Measurements from ENCODE around the gene KLHL7. TPM values are rescaled to one million over a fixed set of nuclear protein-coding genes. Genes with fewer than 3 reads are reported as not detected.
"Not testable (repeated sequence)": the region's sequence is repeated elsewhere in the genome, so short reads cannot be mapped to it uniquely, and the experiment has no call there.

Gene KLHL7
- total and polyA plus RNA-seq, 4 donors: 5.4 to 14.1 (median 9.9) TPM

DNA sequence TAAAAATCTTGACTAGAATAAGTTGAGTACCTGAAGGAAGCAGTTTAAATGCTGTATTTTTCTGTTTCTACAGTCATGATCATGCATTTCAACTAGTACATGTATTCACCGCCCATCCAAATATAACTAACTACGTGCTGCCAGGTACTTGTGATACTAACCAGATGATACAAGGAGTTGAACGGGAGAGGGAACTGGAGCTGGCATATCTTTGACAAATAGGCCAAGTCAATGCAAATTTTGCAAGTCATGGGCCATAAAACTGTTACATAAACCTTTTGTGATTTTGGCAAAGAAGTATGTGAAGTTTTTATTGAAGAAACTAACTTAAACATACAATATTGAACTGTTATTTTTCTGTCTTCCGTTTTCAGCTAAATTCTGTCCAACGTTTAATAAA is 90.7 kb downstream of the KLHL7 start:
- WGBS: 70% methylated on average over 5 of the region's 5 CpGs
- TF ChIP-seq EGR1 (IDR thresholded peaks at IDR 0.05; ENCODE audit: low read depth in 2 of 2): no peak
- TF ChIP-seq, protein P1, sequence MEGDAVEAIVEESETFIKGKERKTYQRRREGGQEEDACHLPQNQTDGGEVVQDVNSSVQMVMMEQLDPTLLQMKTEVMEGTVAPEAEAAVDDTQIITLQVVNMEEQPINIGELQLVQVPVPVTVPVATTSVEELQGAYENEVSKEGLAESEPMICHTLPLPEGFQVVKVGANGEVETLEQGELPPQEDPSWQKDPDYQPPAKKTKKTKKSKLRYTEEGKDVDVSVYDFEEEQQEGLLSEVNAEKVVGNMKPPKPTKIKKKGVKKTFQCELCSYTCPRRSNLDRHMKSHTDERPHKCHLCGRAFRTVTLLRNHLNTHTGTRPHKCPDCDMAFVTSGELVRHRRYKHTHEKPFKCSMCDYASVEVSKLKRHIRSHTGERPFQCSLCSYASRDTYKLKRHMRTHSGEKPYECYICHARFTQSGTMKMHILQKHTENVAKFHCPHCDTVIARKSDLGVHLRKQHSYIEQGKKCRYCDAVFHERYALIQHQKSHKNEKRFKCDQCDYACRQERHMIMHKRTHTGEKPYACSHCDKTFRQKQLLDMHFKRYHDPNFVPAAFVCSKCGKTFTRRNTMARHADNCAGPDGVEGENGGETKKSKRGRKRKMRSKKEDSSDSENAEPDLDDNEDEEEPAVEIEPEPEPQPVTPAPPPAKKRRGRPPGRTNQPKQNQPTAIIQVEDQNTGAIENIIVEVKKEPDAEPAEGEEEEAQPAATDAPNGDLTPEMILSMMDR (IDR thresholded peaks at IDR 0.05; ENCODE audit: low read depth, low read length, missing input control): no peak

DNA sequence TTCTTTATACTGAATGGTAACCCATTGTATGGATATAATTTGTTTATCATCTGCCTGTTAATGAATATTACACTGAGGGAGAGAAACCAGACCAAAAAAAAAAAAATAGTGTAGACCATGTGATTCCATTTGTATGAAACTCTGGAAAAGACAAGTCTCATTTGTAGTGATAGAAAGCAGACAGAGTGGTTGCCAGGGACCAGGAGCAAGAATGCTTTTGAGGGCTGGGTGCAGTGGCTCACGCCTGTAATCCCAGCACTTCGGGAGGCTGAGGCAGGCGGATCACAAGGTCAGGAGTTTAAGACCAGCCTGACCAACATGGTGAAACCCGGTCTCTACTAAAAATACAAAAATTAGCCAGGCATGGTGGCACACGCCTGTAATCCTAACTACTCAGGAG is 92.2 kb downstream of the KLHL7 start:
- not testable (repeated sequence) for H3K27ac ChIP-seq (ENCODE audit: low read depth in 1 of 2, low read length in 2 of 2); H3K4me1 ChIP-seq (ENCODE audit: control insufficient read depth in 4 of 4, insufficient read depth in 4 of 4, low read length in 3 of 4); DNase-seq (ENCODE audit: low spot score); H3K27me3 ChIP-seq (ENCODE audit: control insufficient read depth in 4 of 4, insufficient read depth in 4 of 4, low read length in 3 of 4); H3K4me3 ChIP-seq (ENCODE audit: low read depth in 1 of 3, low read length in 3 of 3); H3K9me3 ChIP-seq (ENCODE audit: control insufficient read depth in 4 of 4, low read length in 3 of 4); H3K9ac ChIP-seq (ENCODE audit: low read depth in 1 of 2, low read length in 2 of 2)
- WGBS: 96% methylated on average over 5 of the region's 5 CpGs
- peaks cover 8 to 28% (median 24%) of the 10 kb centered on the region in 4 donors for H3K36me3 ChIP-seq (ENCODE audit: control insufficient read depth in 4 of 4, insufficient read depth in 3 of 4, low read depth in 1 of 4, low read length in 3 of 4)

More for the DNA sequence above, 90.7 kb downstream of the KLHL7 start:
- Histone ChIP-seq H3K9me3 (ENCODE audit: control insufficient read depth in 4 of 4, low read length in 3 of 4) (no peaks in the 10 kb centered on the region), H3K27me3 (ENCODE audit: control insufficient read depth in 4 of 4, insufficient read depth in 4 of 4, low read length in 3 of 4) (no peaks in the 10 kb centered on the region), H3K36me3 (ENCODE audit: control insufficient read depth in 4 of 4, insufficient read depth in 3 of 4, low read depth in 1 of 4, low read length in 3 of 4) (peaks cover 9 to 34% (median 25%) of the 10 kb centered on the region in 4 donors), H3K4me3 (ENCODE audit: low read depth in 1 of 3, low read length in 3 of 3) (no peak overlapping the region), H3K9ac (ENCODE audit: low read depth in 1 of 2, low read length in 2 of 2) (no peak overlapping the region), H3K4me1 (ENCODE audit: control insufficient read depth in 4 of 4, insufficient read depth in 4 of 4, low read length in 3 of 4) (no peaks in the 10 kb centered on the region), H3K27ac (ENCODE audit: low read depth in 1 of 2, low read length in 2 of 2) (no peak overlapping the region)
- DNase-seq (ENCODE audit: low spot score): no peak

DNA sequence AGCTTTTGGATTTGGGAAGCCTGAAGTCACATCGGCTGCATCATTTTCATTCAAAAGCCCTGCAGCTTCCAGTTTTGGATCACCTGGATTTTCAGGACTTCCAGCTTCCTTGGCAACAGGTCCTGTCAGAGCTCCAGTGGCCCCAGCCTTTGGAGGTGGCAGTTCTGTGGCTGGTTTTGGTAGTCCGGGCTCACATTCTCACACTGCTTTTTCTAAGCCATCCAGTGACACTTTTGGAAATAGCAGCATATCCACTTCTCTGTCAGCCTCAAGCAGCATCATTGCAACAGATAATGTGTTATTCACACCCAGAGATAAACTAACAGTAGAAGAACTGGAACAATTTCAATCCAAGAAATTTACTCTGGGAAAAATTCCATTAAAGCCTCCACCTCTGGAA is 94.7 kb downstream of the KLHL7 start:
- Histone ChIP-seq H3K4me3 (ENCODE audit: low read depth in 1 of 3, low read length in 3 of 3) (no peak overlapping the region), H3K27me3 (ENCODE audit: control insufficient read depth in 4 of 4, insufficient read depth in 4 of 4, low read length in 3 of 4) (no peaks in the 10 kb centered on the region), H3K36me3 (ENCODE audit: control insufficient read depth in 4 of 4, insufficient read depth in 3 of 4, low read depth in 1 of 4, low read length in 3 of 4) (peaks cover 4 to 26% (median 21%) of the 10 kb centered on the region in 4 donors), H3K4me1 (ENCODE audit: control insufficient read depth in 4 of 4, insufficient read depth in 4 of 4, low read length in 3 of 4) (no peaks in the 10 kb centered on the region), H3K27ac (ENCODE audit: low read depth in 1 of 2, low read length in 2 of 2) (no peak overlapping the region), H3K9me3 (ENCODE audit: control insufficient read depth in 4 of 4, low read length in 3 of 4) (no peaks in the 10 kb centered on the region), H3K9ac (ENCODE audit: low read depth in 1 of 2, low read length in 2 of 2) (no peak overlapping the region)
- no peak for DNase-seq (ENCODE audit: low spot score)
- whole genome bisulfite sequencing: 95% methylated on average over 2 of the region's 2 CpGs
- TF ChIP-seq RAD21 (IDR thresholded peaks at IDR 0.05) (no peak), NR2F2 (IDR thresholded peaks at IDR 0.05) (no peak), FOXA1 (IDR thresholded peaks at IDR 0.05) (no peak), TAF1 (conservative IDR thresholded peaks at IDR 0.05) (no peak), YY1 (IDR thresholded peaks at IDR 0.05) (no peak), HNF4G (IDR thresholded peaks at IDR 0.05) (no peak), RXRA (IDR thresholded peaks at IDR 0.05) (no peak), HNF4A (conservative IDR thresholded peaks at IDR 0.05) (no peak), EGR1 (IDR thresholded peaks at IDR 0.05; ENCODE audit: low read depth in 2 of 2) (no peak)
- TF ChIP-seq, protein P2, sequence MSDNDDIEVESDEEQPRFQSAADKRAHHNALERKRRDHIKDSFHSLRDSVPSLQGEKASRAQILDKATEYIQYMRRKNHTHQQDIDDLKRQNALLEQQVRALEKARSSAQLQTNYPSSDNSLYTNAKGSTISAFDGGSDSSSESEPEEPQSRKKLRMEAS (IDR thresholded peaks at IDR 0.05): no peak

DNA sequence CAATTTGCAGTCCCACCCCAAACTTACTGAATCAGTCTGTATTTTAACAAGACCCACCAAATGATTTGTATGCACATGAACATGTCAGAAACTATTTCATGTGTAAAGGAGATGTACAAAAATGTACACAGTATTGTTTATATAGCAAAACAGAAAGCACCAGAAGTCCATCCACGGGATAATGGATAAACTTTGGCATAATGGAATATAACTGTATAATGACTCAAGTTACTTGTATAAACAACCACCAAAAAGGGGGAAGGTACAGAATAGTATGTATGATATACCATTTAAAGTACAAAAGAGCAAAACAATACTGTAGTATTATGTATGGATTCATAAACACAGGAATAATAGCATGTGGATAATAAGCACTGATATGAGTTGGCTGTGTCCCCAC is 98.7 kb downstream of the KLHL7 start:
- Histone ChIP-seq H3K4me3 (ENCODE audit: low read depth in 1 of 3, low read length in 3 of 3) (no peak overlapping the region), H3K27me3 (ENCODE audit: control insufficient read depth in 4 of 4, insufficient read depth in 4 of 4, low read length in 3 of 4) (no peaks in the 10 kb centered on the region), H3K9ac (ENCODE audit: low read depth in 1 of 2, low read length in 2 of 2) (no peak overlapping the region), H3K4me1 (ENCODE audit: control insufficient read depth in 4 of 4, insufficient read depth in 4 of 4, low read length in 3 of 4) (no peaks in the 10 kb centered on the region), H3K36me3 (ENCODE audit: control insufficient read depth in 4 of 4, insufficient read depth in 3 of 4, low read depth in 1 of 4, low read length in 3 of 4) (peaks cover 4 to 19% (median 15%) of the 10 kb centered on the region in 4 donors), H3K9me3 (ENCODE audit: control insufficient read depth in 4 of 4, low read length in 3 of 4) (peaks cover 0 to 2% (median 0%) of the 10 kb centered on the region in 4 donors), H3K27ac (ENCODE audit: low read depth in 1 of 2, low read length in 2 of 2) (no peak overlapping the region)
- DNase-seq (ENCODE audit: low spot score): no peak
- 95% methylated on average over 1 of the region's 1 CpG for WGBS
- TF ChIP-seq, protein P2 (IDR thresholded peaks at IDR 0.05): no peak
- no peak for TF ChIP-seq JUND (IDR thresholded peaks at IDR 0.05)
- no peak for TF ChIP-seq RXRA (IDR thresholded peaks at IDR 0.05)
- TF ChIP-seq EGR1 (IDR thresholded peaks at IDR 0.05; ENCODE audit: low read depth in 2 of 2): no peak
- no peak for TF ChIP-seq RAD21 (IDR thresholded peaks at IDR 0.05)
- TF ChIP-seq, protein P1 (IDR thresholded peaks at IDR 0.05; ENCODE audit: low read depth, low read length, missing input control): no peak
- no peak for TF ChIP-seq GABPA (IDR thresholded peaks at IDR 0.05 in 1 of 2, conservative IDR thresholded peaks at IDR 0.05 in 1 of 2)
- TF ChIP-seq TAF1 (conservative IDR thresholded peaks at IDR 0.05): no peak
- no peak for TF ChIP-seq YY1 (IDR thresholded peaks at IDR 0.05)
- no peak for TF ChIP-seq HNF4G (IDR thresholded peaks at IDR 0.05)
- TF ChIP-seq FOXA1 (IDR thresholded peaks at IDR 0.05): no peak
- TF ChIP-seq, protein P3, sequence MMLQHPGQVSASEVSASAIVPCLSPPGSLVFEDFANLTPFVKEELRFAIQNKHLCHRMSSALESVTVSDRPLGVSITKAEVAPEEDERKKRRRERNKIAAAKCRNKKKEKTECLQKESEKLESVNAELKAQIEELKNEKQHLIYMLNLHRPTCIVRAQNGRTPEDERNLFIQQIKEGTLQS (IDR thresholded peaks at IDR 0.05): no peak
